Measurements from ENCODE around the gene ABO. TPM values are rescaled to one million over a fixed set of nuclear protein-coding genes. Genes with fewer than 3 reads are reported as not detected.

The ABO gene
- total and polyA plus RNA-seq, 9 of the 15 experiments (the other 6 are each of a cell fraction or from before 2014, with no cell fraction given): 5.0 to 21.9 (median 11.9) TPM

DNA sequence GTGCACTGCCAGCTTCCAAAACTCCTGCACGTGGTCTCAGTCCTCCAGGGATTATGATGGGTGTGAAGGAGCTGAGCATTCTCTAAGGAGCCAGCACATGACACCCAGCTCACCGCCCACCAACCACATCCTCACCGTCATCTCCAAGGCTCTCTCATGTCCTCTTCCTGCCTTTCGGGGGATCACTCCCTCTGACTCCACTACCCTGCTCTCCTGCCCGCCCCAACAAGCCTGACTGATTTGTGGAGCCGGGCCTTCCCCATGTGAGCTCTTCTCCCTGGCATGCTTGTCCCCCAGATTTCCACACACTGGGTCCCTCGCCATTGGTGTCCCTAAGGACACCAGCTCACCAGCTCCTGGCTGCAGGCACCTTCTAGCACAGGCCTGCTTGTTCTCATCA, 1.9 kb downstream of the ABO start (continued):
- TF ChIP-seq, protein P1, sequence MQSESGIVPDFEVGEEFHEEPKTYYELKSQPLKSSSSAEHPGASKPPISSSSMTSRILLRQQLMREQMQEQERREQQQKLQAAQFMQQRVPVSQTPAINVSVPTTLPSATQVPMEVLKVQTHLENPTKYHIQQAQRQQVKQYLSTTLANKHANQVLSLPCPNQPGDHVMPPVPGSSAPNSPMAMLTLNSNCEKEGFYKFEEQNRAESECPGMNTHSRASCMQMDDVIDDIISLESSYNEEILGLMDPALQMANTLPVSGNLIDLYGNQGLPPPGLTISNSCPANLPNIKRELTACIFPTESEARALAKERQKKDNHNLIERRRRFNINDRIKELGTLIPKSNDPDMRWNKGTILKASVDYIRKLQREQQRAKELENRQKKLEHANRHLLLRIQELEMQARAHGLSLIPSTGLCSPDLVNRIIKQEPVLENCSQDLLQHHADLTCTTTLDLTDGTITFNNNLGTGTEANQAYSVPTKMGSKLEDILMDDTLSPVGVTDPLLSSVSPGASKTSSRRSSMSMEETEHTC (IDR thresholded peaks at IDR 0.05): no peak
- TF ChIP-seq RBM25 (IDR thresholded peaks at IDR 0.05; ENCODE audit: low read depth, low read length, severe bottlenecking) (no peak), GABPB1 (CRISPR knock-in tag; IDR thresholded peaks at IDR 0.05) (peak; percentile 28; the same call in 1 of the 2 replicates), ZNF699 (CRISPR knock-in tag; IDR thresholded peaks at IDR 0.05; ENCODE audit: insufficient replicate concordance) (no peak)

DNA sequence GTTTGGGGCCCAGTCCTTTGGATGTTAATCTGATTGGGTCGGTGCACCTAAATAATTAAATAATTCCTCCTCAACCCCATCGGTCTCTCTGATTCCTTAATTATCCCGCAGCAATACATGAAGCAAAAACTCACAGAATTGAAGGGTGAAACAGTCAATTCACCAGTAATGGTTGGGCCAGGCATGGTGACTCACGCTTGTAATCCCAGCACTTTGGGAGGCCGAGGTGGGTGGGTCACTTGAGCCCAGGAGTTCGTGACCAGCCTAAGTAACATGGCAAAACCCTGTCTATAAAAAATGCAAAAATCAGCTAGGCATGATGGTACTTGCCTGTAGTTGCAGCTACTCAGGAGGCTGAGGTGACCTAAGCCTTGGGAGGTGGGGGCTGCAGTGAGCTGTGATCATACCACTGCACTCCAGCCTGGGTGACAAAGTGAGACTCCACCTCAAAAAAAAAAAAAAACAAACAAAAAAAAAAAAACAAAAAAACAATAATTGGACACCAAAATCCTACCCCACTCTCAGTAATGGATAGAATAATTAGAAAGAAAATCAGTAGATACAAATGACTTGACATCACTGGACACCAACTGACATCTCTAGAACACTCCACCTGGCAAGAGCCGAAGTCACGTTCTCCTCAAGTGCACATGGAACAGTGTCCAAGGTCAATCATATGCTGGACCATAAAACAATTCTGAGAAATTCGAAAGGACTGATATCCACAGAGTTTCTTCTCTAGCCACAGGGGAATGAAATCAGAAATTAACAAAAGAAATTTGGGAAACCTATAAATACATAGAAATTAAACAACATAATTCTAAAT, 5.3 kb downstream of the ABO start:
- POLR2A ChIA-PET: interaction anchor here (0.6 to 1.6 kb wide), 8 partner anchors 10 to 755 kb away, joined by 3 to 5 read pairs (median 4); partner anchors contain the start of gene BRD3OS
- Histone ChIP-seq H3K27ac (ENCODE audit: extremely low read depth, low read depth, low read length) (peak overlapping the region; percentile 85), H3K79me2 (ENCODE audit: control insufficient read depth, insufficient read depth, low read length) (peaks cover 85% of the 10 kb centered on the region), H3K9me3 (replicated peaks; ENCODE audit: control insufficient read depth, insufficient read depth, low read depth, low read length) (no peaks in the 10 kb centered on the region), H3K4me1 (replicated peaks in 1 of 2; ENCODE audit: control insufficient read depth in 2 of 2, insufficient read depth in 2 of 2, low read length in 2 of 2) (peaks cover 25 to 50% of the 10 kb centered on the region in 2 experiments), H3K9ac (ENCODE audit: insufficient read depth in 1 of 2, low read depth in 2 of 2, low read length in 2 of 2) (peak overlapping the region; percentile 61 to 73; a peak in 3 of 4 replicates), H3K36me3 (ENCODE audit: control insufficient read depth, insufficient read depth, low read length) (peaks cover 36% of the 10 kb centered on the region), H3K27me3 (ENCODE audit: control insufficient read depth in 2 of 2, insufficient read depth in 2 of 2, low read length in 2 of 2) (no peaks in the 10 kb centered on the region), H4K20me1 (replicated peaks; ENCODE audit: control insufficient read depth, insufficient read depth, low read length) (no peaks in the 10 kb centered on the region), H3K4me3 (peak overlapping the region; percentile 1; the same call in 1 of the 2 replicates), H3K9me1 (ENCODE audit: control insufficient read depth, insufficient read depth, low read length) (no peaks in the 10 kb centered on the region), H2AFZ (ENCODE audit: low read depth, low read length) (0 out of 2 replicates have a peak overlapping the region, but pooled peaks have one; percentile 15), H3K4me2 (ENCODE audit: insufficient read depth, low read length) (peak overlapping the region; percentile 72)
- in situ Hi-C loops (cut with MboI) (no loop called here), intact Hi-C loops (cut with micrococcal nuclease) (loop anchor here (5.0 to 10.0 kb wide), 2 partner anchors 55 to 82 kb away; no protein-coding TSS in a partner anchor)
- CTCF ChIA-PET (ENCODE audit: low intra/inter-chr PET ratio): no interaction called here
- ATAC-seq (peak; percentile 65), FAIRE-seq (peak; percentile 70), DNase-seq (ENCODE audit: extremely low read depth in 1 of 4, low spot score in 3 of 4) (peak in 1 of 4 experiments; percentile 73)
- BruUV-seq (replicated peaks): no TSS peak
- 12% methylated on average over 9 of the region's 9 CpGs for WGBS (ENCODE audit: insufficient coverage, low coverage, missing lambda C conversion rate)
- TF ChIP-seq, protein P2, sequence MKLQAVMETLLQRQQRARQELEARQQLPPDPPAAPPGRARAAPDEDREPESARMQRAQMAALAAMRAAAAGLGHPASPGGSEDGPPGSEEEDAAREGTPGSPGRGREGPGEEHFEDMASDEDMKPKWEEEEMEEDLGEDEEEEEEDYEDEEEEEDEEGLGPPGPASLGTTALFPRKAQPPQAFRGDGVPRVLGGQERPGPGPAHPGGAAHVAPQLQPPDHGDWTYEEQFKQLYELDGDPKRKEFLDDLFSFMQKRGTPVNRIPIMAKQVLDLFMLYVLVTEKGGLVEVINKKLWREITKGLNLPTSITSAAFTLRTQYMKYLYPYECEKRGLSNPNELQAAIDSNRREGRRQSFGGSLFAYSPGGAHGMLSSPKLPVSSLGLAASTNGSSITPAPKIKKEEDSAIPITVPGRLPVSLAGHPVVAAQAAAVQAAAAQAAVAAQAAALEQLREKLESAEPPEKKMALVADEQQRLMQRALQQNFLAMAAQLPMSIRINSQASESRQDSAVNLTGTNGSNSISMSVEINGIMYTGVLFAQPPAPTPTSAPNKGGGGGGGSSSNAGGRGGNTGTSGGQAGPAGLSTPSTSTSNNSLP (IDR thresholded peaks at IDR 0.05; ENCODE audit: borderline replicate concordance, low read depth, low read length): no peak
- no peak for TF ChIP-seq STAT5B (CRISPR knock-in tag; IDR thresholded peaks at IDR 0.05)
- peak; percentile 16; the same call in 1 of the 2 replicates for TF ChIP-seq LEF1 (IDR thresholded peaks at IDR 0.05)
- no peak for TF ChIP-seq NCOA1 (IDR thresholded peaks at IDR 0.05; ENCODE audit: low read depth)
- TF ChIP-seq, protein P3, sequence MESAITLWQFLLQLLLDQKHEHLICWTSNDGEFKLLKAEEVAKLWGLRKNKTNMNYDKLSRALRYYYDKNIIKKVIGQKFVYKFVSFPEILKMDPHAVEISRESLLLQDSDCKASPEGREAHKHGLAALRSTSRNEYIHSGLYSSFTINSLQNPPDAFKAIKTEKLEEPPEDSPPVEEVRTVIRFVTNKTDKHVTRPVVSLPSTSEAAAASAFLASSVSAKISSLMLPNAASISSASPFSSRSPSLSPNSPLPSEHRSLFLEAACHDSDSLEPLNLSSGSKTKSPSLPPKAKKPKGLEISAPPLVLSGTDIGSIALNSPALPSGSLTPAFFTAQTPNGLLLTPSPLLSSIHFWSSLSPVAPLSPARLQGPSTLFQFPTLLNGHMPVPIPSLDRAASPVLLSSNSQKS (CRISPR knock-in tag; IDR thresholded peaks at IDR 0.05): no peak
- TF ChIP-seq KDM1A (IDR thresholded peaks at IDR 0.05): 0 out of 4 replicates have a peak, but pooled peaks of 1 of the 2 experiments have one; percentile 26
- TF ChIP-seq, protein P4, sequence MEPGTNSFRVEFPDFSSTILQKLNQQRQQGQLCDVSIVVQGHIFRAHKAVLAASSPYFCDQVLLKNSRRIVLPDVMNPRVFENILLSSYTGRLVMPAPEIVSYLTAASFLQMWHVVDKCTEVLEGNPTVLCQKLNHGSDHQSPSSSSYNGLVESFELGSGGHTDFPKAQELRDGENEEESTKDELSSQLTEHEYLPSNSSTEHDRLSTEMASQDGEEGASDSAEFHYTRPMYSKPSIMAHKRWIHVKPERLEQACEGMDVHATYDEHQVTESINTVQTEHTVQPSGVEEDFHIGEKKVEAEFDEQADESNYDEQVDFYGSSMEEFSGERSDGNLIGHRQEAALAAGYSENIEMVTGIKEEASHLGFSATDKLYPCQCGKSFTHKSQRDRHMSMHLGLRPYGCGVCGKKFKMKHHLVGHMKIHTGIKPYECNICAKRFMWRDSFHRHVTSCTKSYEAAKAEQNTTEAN (CRISPR knock-in tag; IDR thresholded peaks at IDR 0.05): no peak

Measured in K562 (cell line).